PC-9 (cell line): ENCODE measurements around the gene PIGO. TPM values are rescaled to one million over a fixed set of nuclear protein-coding genes. Genes with fewer than 3 reads are reported as not detected.

Experiments used
- BruUV-seq: library from RNA; stranded (reverse); fragments of 400-500 nt; replicated peaks from 2 replicates; lab custom pipeline; 2021; lab: Mats Ljungman, UMichigan
- CTCF ChIA-PET: fragments of 300-600 bp; sonication (Branson Sonifier 250); formaldehyde crosslinking; loops from one replicate; lab custom pipeline; 2022; ENCODE audit warnings: antibody characterized with exemption; lab: Charles Lee
- POLR2A ChIA-PET: fragments of 300-600 bp; sonication (Branson Sonifier 250); formaldehyde crosslinking; loops from one replicate; lab custom pipeline; 2022; ENCODE audit warnings: antibody characterized with exemption; ENCODE audit not compliant: unreplicated experiment; lab: Charles Lee
- DNase-seq, 2 experiments: peaks; one replicate each; pipeline versions ENCODE4 v3.0.0 to v3.0.0-alpha.2; 2015 to 2022; ENCODE audit warnings: mixed read lengths in 1 of 2
- H2AFZ ChIP-seq: fragments of 200-600 bp; sonication (generic); 2 replicates; pipeline ENCODE4 v1.8.1; 2017; ENCODE audit warnings: antibody characterized with exemption
- H3F3A ChIP-seq: fragments of 200-600 bp; sonication (generic); 2 replicates; pipeline ENCODE4 v1.8.1; 2017; ENCODE audit warnings: antibody characterized with exemption, mild to moderate bottlenecking, low read depth; ENCODE audit not compliant: insufficient read depth
- H3K27ac ChIP-seq: fragments of 200-600 bp; sonication (generic); 2 replicates; pipeline ENCODE4 v1.6.1; 2016; ENCODE audit warnings: mixed run types
- H3K27me3 ChIP-seq: fragments of 200-600 bp; sonication (generic); 2 replicates; pipeline ENCODE4 v1.6.1; 2016; ENCODE audit warnings: low read depth, mixed run types; ENCODE audit not compliant: insufficient read depth
- H3K36me3 ChIP-seq: fragments of 200-600 bp; sonication (generic); 2 replicates; pipeline ENCODE4 v1.6.1; 2016; ENCODE audit warnings: low read depth, mixed run types
- H3K4me1 ChIP-seq: fragments of 200-600 bp; sonication (generic); replicated peaks from 2 replicates; pipeline ENCODE4 v1.6.1; 2016; ENCODE audit warnings: mixed run types; ENCODE audit not compliant: insufficient read depth
- H3K4me2 ChIP-seq: fragments of 200-600 bp; sonication (generic); 2 replicates; pipeline ENCODE4 v1.6.1; 2017; ENCODE audit warnings: mixed run types
- H3K4me3 ChIP-seq: fragments of 200-600 bp; sonication (generic); 2 replicates; pipeline ENCODE4 v1.6.1; 2016; ENCODE audit warnings: mixed run types
- H3K79me2 ChIP-seq: fragments of 200-600 bp; sonication (generic); 2 replicates; pipeline ENCODE4 v1.6.1; 2017; ENCODE audit warnings: low read depth, mixed run types
- H3K9me2 ChIP-seq: fragments of 200-600 bp; sonication (generic); 2 replicates; pipeline ENCODE4 v1.8.1; 2017; ENCODE audit warnings: mild to moderate bottlenecking; ENCODE audit not compliant: insufficient read depth
- H3K9me3 ChIP-seq: fragments of 200-600 bp; sonication (generic); 2 replicates; pipeline ENCODE4 v1.8.1; 2016; ENCODE audit warnings: low read depth; ENCODE audit not compliant: insufficient read depth
- H4K20me1 ChIP-seq: fragments of 200-600 bp; sonication (generic); 2 replicates; pipeline ENCODE4 v1.8.1; 2017; ENCODE audit not compliant: insufficient read depth
- EZH2 ChIP-seq: fragments of 200-600 bp; sonication (generic); IDR thresholded peaks from 2 replicates; pipeline ENCODE4 v1.8.0; 2017; ENCODE audit warnings: antibody characterized with exemption, low read depth
- intact Hi-C: fragments of 100-400 bp; cut with micrococcal nuclease; formaldehyde crosslinking; loops from one replicate; pipeline ENCODE4 v1.10.0; 2022; ENCODE audit not compliant: unreplicated experiment
- total RNA-seq: library from RNA; stranded (reverse); gene quantifications from 2 replicates; pipeline ENCODE4 v1.2.3, GENCODE V29; 2021
- TF ChIP-seq, protein P1 (sequence below): fragments of 200-600 bp; sonication (generic); conservative IDR thresholded peaks from 2 replicates; pipeline ENCODE4 v1.6.1; 2017; ENCODE audit warnings: mixed run types, antibody characterized with exemption, mild to moderate bottlenecking, moderate library complexity

Gene PIGO
- total RNA-seq, 1 experiment from 2014 or later = 20.3 TPM

GRCh38 chr9:35108461-35108860 lies 12.1 kb upstream of the PIGO start:
- Histone ChIP-seq H3K4me3 (no peak overlapping the region), H2AFZ (no peak overlapping the region), H3K27me3 (no peaks in the 10 kb centered on the region), H3K4me2 (no peak overlapping the region), H3K4me1 (peaks cover 15% of the 10 kb centered on the region), H3K79me2 (0 out of 2 replicates have a peak, but pooled peaks cover 4% of the 10 kb centered on the region), H3K9me3 (no peaks in the 10 kb centered on the region), H3K36me3 (no peaks in the 10 kb centered on the region), H3K27ac (no peak overlapping the region), H3F3A (no peaks in the 10 kb centered on the region), H3K9me2 (no peaks in the 10 kb centered on the region), H4K20me1 (no peaks in the 10 kb centered on the region)
- no peak for DNase-seq
- ChIA-PET POLR2A (no interaction called here), CTCF (no interaction called here)
- TF ChIP-seq EZH2 = no peak
- TF ChIP-seq, protein P1, sequence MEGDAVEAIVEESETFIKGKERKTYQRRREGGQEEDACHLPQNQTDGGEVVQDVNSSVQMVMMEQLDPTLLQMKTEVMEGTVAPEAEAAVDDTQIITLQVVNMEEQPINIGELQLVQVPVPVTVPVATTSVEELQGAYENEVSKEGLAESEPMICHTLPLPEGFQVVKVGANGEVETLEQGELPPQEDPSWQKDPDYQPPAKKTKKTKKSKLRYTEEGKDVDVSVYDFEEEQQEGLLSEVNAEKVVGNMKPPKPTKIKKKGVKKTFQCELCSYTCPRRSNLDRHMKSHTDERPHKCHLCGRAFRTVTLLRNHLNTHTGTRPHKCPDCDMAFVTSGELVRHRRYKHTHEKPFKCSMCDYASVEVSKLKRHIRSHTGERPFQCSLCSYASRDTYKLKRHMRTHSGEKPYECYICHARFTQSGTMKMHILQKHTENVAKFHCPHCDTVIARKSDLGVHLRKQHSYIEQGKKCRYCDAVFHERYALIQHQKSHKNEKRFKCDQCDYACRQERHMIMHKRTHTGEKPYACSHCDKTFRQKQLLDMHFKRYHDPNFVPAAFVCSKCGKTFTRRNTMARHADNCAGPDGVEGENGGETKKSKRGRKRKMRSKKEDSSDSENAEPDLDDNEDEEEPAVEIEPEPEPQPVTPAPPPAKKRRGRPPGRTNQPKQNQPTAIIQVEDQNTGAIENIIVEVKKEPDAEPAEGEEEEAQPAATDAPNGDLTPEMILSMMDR = no peak
- BruUV-seq = no TSS peak
- intact Hi-C loops = no loop called here

DNA sequence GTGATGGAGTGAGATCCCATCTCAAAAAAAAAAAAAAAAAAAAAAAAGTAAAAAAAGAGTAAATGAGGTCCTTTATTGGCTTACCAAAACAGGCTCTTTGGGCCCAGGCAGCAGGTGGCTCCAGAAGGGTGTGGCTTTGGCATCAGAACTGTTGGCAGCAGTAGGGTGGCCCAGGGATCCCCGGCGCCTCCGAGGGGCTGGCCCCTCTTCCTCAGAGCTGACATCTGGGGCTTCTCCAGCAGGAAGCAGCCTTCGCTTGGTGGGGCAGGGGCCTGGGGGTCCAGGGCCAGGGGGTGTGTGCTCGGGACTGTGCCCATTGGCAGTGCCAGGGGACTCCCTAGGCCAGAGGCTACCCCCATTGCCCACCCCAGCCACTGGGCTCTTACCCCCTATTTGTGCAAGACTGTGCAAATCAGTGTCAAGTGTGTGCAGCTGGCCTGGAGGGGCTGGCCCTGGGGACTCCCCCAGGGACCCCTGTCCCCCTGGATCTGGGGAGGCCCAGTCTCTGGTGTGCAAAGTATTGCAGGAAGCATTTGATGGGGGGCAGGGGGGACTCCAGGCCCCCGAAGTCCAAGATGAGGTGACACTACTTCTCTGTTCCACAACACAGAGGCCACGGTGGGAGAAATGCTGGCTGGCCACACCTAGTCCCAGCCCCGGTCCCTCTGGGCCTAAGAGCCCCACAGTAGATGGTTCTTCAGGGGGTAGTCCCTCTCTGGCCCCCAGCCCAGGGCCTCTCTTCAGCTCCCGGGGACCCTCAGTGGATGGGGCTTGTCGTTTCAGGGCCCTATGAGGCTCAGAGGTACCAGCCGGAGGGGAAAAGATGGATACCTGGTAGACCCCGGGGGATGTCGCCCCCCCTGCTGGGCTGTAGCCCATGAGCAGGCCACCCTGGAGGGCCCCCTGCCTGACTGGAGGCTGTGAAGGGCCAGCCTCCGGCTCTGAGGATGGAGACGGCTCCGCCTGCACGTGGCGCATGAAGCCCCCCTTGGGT lies 11.2 kb upstream of the PIGO start:
- ChIA-PET CTCF (no interaction called here), POLR2A (no interaction called here)
- Histone ChIP-seq H3K9me2 (no peaks in the 10 kb centered on the region), H3K4me2 (no peak overlapping the region), H3F3A (no peaks in the 10 kb centered on the region), H2AFZ (no peak overlapping the region), H4K20me1 (no peaks in the 10 kb centered on the region), H3K4me1 (peaks cover 15% of the 10 kb centered on the region), H3K27me3 (no peaks in the 10 kb centered on the region), H3K4me3 (no peak overlapping the region), H3K79me2 (peaks cover 2% of the 10 kb centered on the region), H3K36me3 (no peaks in the 10 kb centered on the region), H3K27ac (no peak overlapping the region), H3K9me3 (no peaks in the 10 kb centered on the region)
- DNase-seq = no peak
- intact Hi-C loops = no loop called here
- TF ChIP-seq, protein P1 = no peak
- no peak for TF ChIP-seq EZH2
- no TSS peak for BruUV-seq

DNA sequence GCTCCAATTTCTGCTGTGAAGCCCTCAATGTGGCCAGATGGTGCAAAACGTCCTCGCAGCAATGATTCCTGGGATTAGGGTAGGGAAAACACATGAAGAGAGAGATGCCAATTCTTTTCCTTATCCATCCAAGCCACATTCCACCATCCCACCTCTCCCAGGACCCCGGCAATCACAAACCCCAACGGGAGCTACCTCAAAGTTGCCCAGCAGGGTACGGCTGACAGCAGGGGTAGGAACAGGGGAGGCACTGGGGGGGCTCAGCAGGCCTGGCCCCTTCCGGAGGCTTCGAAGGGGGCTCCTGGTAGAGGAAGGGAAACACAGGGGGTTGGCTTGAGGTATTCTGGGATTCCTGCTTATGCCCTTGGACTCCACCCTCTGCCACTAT lies 9.9 kb upstream of the PIGO start:
- Histone ChIP-seq H3K4me1 (peaks cover 8% of the 10 kb centered on the region; the same call in 1 of the 2 replicates), H3K36me3 (no peaks in the 10 kb centered on the region), H3K9me2 (no peaks in the 10 kb centered on the region), H3K27ac (no peak overlapping the region), H3K27me3 (no peaks in the 10 kb centered on the region), H4K20me1 (no peaks in the 10 kb centered on the region), H3K79me2 (peaks cover 15% of the 10 kb centered on the region), H3K4me2 (no peak overlapping the region), H3K9me3 (no peaks in the 10 kb centered on the region), H3F3A (no peaks in the 10 kb centered on the region), H3K4me3 (no peak overlapping the region), H2AFZ (no peak overlapping the region)
- POLR2A ChIA-PET = no interaction called here
- BruUV-seq = no TSS peak
- DNase-seq = no peak
- intact Hi-C loops = no loop called here
- TF ChIP-seq EZH2 = no peak
- TF ChIP-seq, protein P1 = no peak
- CTCF ChIA-PET = no interaction called here
